ENCODE data around the gene PTPN11.
"Not testable (repeated sequence)": the region's sequence is repeated elsewhere in the genome, so short reads cannot be mapped to it uniquely, and the experiment has no call there.

Gene PTPN11

GRCh38 chr12:112409906-112410244 lies 8.9 kb upstream of the PTPN11 start:
- no peak for DNase-seq

GRCh38 chr12:112413855-112414625 lies 4.7 kb upstream of the PTPN11 start:
- DNase-seq: no peak

GRCh38 chr12:112415457-112415856 lies 3.3 kb upstream of the PTPN11 start:
- DNase-seq: not testable (repeated sequence)

- DNase-seq: no peak
Observed at GRCh38 chr12:112418273-112418607, 507 bp upstream of the PTPN11 start.

GRCh38 chr12:112419297-112420133 lies 768 bp downstream of the PTPN11 start:
- no peak for DNase-seq

GRCh38 chr12:112420740-112421139 lies 2.0 kb downstream of the PTPN11 start:
- DNase-seq: no peak

GRCh38 chr12:112421363-112421762 lies 2.6 kb downstream of the PTPN11 start:
- DNase-seq: no peak

GRCh38 chr12:112422531-112422930 lies 3.8 kb downstream of the PTPN11 start:
- DNase-seq: no peak

GRCh38 chr12:112424126-112424525 lies 5.4 kb downstream of the PTPN11 start:
- no peak for DNase-seq

- DNase-seq: no peak
Observed at GRCh38 chr12:112425582-112426382, 7.0 kb downstream of the PTPN11 start.

GRCh38 chr12:112427760-112428159 lies 9.0 kb downstream of the PTPN11 start:
- DNase-seq: no peak

- no peak for DNase-seq
Observed at GRCh38 chr12:112430929-112431328, 12.2 kb downstream of the PTPN11 start.

- DNase-seq: no peak
Observed at GRCh38 chr12:112431965-112432364, 13.2 kb downstream of the PTPN11 start.

- no peak for DNase-seq
Observed at GRCh38 chr12:112433551-112433950, 14.8 kb downstream of the PTPN11 start.

GRCh38 chr12:112438645-112439044 lies 19.9 kb downstream of the PTPN11 start:
- not testable (repeated sequence) for DNase-seq

- DNase-seq: no peak
Observed at GRCh38 chr12:112439769-112440168, 21.0 kb downstream of the PTPN11 start.

- DNase-seq: not testable (repeated sequence)
Observed at GRCh38 chr12:112440653-112441052, 21.9 kb downstream of the PTPN11 start.

- no peak for DNase-seq
Observed at GRCh38 chr12:112443916-112444315, 25.2 kb downstream of the PTPN11 start.

- DNase-seq: no peak
Observed at GRCh38 chr12:112446008-112446725, 27.4 kb downstream of the PTPN11 start.

- no peak for DNase-seq
Observed at GRCh38 chr12:112447106-112447505, 28.4 kb downstream of the PTPN11 start.

GRCh38 chr12:112448165-112448564 lies 29.4 kb downstream of the PTPN11 start:
- DNase-seq: not testable (repeated sequence)

GRCh38 chr12:112450725-112451124 lies 32.0 kb downstream of the PTPN11 start:
- no peak for DNase-seq

GRCh38 chr12:112456029-112456428 lies 37.3 kb downstream of the PTPN11 start:
- no peak for DNase-seq

Data from cortex of kidney (tissue), 1 donor.